ENCODE measurements around the gene PARL. TPM values are rescaled to one million over a fixed set of nuclear protein-coding genes. Genes with fewer than 3 reads are reported as not detected.

PARL gene
- total and polyA plus RNA-seq, 2 donors (not counting 3 experiments of a cell fraction or from before 2014, with no cell fraction given): 38.8 to 48.1 TPM

- DNase-seq (ENCODE audit: low read depth, low spot score) (no peak), FAIRE-seq (no peak)
- Histone ChIP-seq H2AFZ (ENCODE audit: low read depth, low read length) (no peak overlapping the region), H3K9ac (replicated peaks; ENCODE audit: extremely low read depth, insufficient read depth, low read length) (no peak overlapping the region), H3K27me3 (ENCODE audit: control insufficient read depth in 2 of 2, insufficient read depth in 2 of 2, low read length in 2 of 2) (no peaks in the 10 kb centered on the region), H3K79me2 (ENCODE audit: control insufficient read depth, insufficient read depth, low read length) (no peaks in the 10 kb centered on the region), H3K36me3 (ENCODE audit: control insufficient read depth in 2 of 2, extremely low read depth in 1 of 2, insufficient read depth in 2 of 2, low read length in 2 of 2) (peaks cover 22 to 39% of the 10 kb centered on the region in 2 experiments), H4K20me1 (replicated peaks; ENCODE audit: control insufficient read depth, extremely low read depth, insufficient read depth, low read length) (no peaks in the 10 kb centered on the region), H3K9me1 (replicated peaks; ENCODE audit: control insufficient read depth, extremely low read depth, insufficient read depth, low read length) (no peaks in the 10 kb centered on the region), H3K4me1 (ENCODE audit: control insufficient read depth, extremely low read depth, insufficient read depth, low read length) (no peaks in the 10 kb centered on the region), H3K4me3 (replicated peaks in 1 of 3; ENCODE audit: insufficient read depth in 1 of 3, low read depth in 1 of 3, low read length in 3 of 3) (no peak overlapping the region), H3K9me3 (replicated peaks; ENCODE audit: control insufficient read depth, insufficient read depth, low read length) (no peaks in the 10 kb centered on the region), H3K4me2 (ENCODE audit: insufficient read depth, low read length) (no peak overlapping the region), H3K27ac (ENCODE audit: insufficient read depth, low read depth, low read length) (no peak overlapping the region)
- CTCF ChIA-PET: interaction anchor here (0.6 kb wide), 1 partner anchor 599 kb away, joined by 3 read pairs; no protein-coding TSS in a partner anchor
- no peak for TF ChIP-seq GATA2 (IDR thresholded peaks at IDR 0.05; ENCODE audit: insufficient read depth, insufficient read length, low read depth, low read length)
- TF ChIP-seq CTCF (IDR thresholded peaks at IDR 0.05; ENCODE audit: extremely low read depth in 1 of 2, insufficient read depth in 1 of 2, low read depth in 1 of 2, low read length in 2 of 2): no peak
- no peak for TF ChIP-seq MYC (IDR thresholded peaks at IDR 0.05; ENCODE audit: low read depth, low read length)
- intact Hi-C loops (cut with micrococcal nuclease) (no loop called here), dilution Hi-C loops (cut with MboI; ENCODE audit: extremely low pct_ligation_motif_present, low sequenced_read_pairs) (no loop called here)
- no TSS peak for BruUV-seq (replicated peaks)
- POLR2A ChIA-PET: no interaction called here
Measured at GRCh38 chr3:183811638-183812037, 73.0 kb downstream of the PARL start.

DNA sequence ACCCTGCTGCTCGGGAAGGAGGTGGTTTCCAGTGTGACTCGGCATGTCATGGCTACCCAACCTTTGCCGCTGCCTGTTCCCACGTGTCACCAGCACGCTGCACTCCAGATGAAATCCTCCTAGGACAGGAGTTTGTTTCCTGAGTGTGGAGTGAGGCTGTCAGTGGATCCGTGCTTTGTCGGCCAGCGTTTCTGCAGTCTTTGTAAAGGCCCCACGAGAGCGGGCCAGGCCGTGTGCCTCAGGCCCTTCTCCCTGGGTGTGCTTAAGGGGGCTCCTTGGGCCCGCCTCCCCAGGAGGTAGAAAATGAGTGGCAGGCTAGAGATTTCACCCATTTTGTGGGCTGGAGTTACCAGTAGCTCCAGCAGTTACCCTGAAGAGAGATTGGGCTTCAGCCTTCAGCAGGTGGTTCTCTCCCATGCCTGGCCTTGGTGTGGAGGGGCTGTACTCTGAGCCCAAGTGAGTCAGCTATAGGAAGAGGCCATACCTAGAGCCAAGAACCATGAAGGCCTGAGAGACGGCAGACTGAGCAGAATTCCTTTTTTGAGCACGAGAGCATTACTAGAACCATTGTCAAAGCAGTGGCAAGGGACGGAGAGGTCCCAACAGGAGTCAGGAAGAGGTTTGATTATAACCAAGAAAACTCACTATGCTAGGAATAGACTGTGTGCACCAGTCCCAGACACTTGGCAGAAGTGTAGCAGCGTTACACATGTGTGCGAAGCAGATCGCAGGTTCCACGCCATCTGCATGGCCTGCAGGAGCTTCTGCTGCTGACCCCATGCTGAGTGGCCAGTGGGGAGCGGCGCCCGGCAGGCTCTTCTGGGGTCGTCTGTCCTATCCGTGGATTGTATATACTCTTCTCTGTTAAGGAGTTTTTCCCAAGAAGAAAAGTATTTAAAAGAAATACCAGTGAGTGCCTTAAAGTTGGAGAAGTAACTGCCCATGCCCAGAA lies 73.8 kb downstream of the PARL start:
- BruUV-seq (replicated peaks): no TSS peak
- intact Hi-C loops (cut with micrococcal nuclease): no loop called here
- no peaks in the 10 kb centered on the region for H4K20me1 ChIP-seq (replicated peaks; ENCODE audit: control insufficient read depth, extremely low read depth, insufficient read depth, low read length)
- H3K4me2 ChIP-seq (ENCODE audit: insufficient read depth, low read length): no peak overlapping the region
- FAIRE-seq (no peak), DNase-seq (ENCODE audit: low read depth, low spot score) (no peak)
- dilution Hi-C loops (cut with MboI; ENCODE audit: extremely low pct_ligation_motif_present, low sequenced_read_pairs): no loop called here
- no peak overlapping the region for H3K9ac ChIP-seq (replicated peaks; ENCODE audit: extremely low read depth, insufficient read depth, low read length)
- POLR2A ChIA-PET: no interaction called here
- no peak overlapping the region for H2AFZ ChIP-seq (ENCODE audit: low read depth, low read length)
- no peak overlapping the region for H3K4me3 ChIP-seq (replicated peaks in 1 of 3; ENCODE audit: insufficient read depth in 1 of 3, low read depth in 1 of 3, low read length in 3 of 3)
- no peaks in the 10 kb centered on the region for H3K79me2 ChIP-seq (ENCODE audit: control insufficient read depth, insufficient read depth, low read length)
- peaks cover 24 to 42% of the 10 kb centered on the region in 2 experiments for H3K36me3 ChIP-seq (ENCODE audit: control insufficient read depth in 2 of 2, extremely low read depth in 1 of 2, insufficient read depth in 2 of 2, low read length in 2 of 2)
- no peaks in the 10 kb centered on the region for H3K27me3 ChIP-seq (ENCODE audit: control insufficient read depth in 2 of 2, insufficient read depth in 2 of 2, low read length in 2 of 2)
- no peaks in the 10 kb centered on the region for H3K9me3 ChIP-seq (replicated peaks; ENCODE audit: control insufficient read depth, insufficient read depth, low read length)
- no peaks in the 10 kb centered on the region for H3K4me1 ChIP-seq (ENCODE audit: control insufficient read depth, extremely low read depth, insufficient read depth, low read length)
- H3K27ac ChIP-seq (ENCODE audit: insufficient read depth, low read depth, low read length): no peak overlapping the region
- TF ChIP-seq JUN (IDR thresholded peaks at IDR 0.05; ENCODE audit: borderline replicate concordance, insufficient read depth, insufficient read length, low read depth) (no peak), EZH2 (IDR thresholded peaks at IDR 0.05; ENCODE audit: borderline replicate concordance, low read depth, low read length, severe bottlenecking) (no peak), MAX (IDR thresholded peaks at IDR 0.05; ENCODE audit: insufficient read depth, insufficient read length) (no peak), FOS (IDR thresholded peaks at IDR 0.05; ENCODE audit: borderline replicate concordance, insufficient read depth, low read length) (no peak), CTCF (IDR thresholded peaks at IDR 0.05; ENCODE audit: extremely low read depth in 1 of 2, insufficient read depth in 1 of 2, low read depth in 1 of 2, low read length in 2 of 2) (no peak), POLR2AphosphoS5 (IDR thresholded peaks at IDR 0.05; ENCODE audit: insufficient read depth, low read depth, low read length) (no peak), MYC (IDR thresholded peaks at IDR 0.05; ENCODE audit: low read depth, low read length) (no peak), GATA2 (IDR thresholded peaks at IDR 0.05; ENCODE audit: insufficient read depth, insufficient read length, low read depth, low read length) (no peak)
- CTCF ChIA-PET: interaction anchor here (0.6 to 2.0 kb wide), 2 partner anchors 12 to 598 kb away, joined by 3 to 7 read pairs; no protein-coding TSS in a partner anchor
- no peaks in the 10 kb centered on the region for H3K9me1 ChIP-seq (replicated peaks; ENCODE audit: control insufficient read depth, extremely low read depth, insufficient read depth, low read length)

Measured in endothelial cell of umbilical vein (primary cell).